WTC11 (cell line): ENCODE measurements around the gene TARDBP. TPM values are rescaled to one million over a fixed set of nuclear protein-coding genes. Genes with fewer than 3 reads are reported as not detected.

Experiments used
- ATAC-seq: fragments of 200-7000 bp; cut with Tn5 transposase; 2 replicates; pipeline ENCODE4 v1.10.0; 2021; ENCODE audit warnings: mild to moderate bottlenecking, moderate library complexity
- CTCF ChIA-PET: fragments of 300-600 bp; sonication (Branson Sonifier 250); formaldehyde crosslinking; loops from one replicate; lab custom pipeline; 2021; ENCODE audit warnings: antibody characterized with exemption; lab: Charles Lee
- POLR2A ChIA-PET: fragments of 350-600 bp; sonication (Branson Sonifier 250); formaldehyde crosslinking; loops from one replicate; lab custom pipeline; 2021; ENCODE audit warnings: antibody characterized with exemption; lab: Charles Lee
- DNase-seq: peaks from one replicate; pipeline ENCODE4 v3.0.0; 2021; ENCODE audit warnings: low spot score
- H3K27ac Mint-ChIP-seq: 2 replicates; pipeline ENCODE4 v1.8.0; 2021; ENCODE audit warnings: mixed read lengths
- H3K27me3 Mint-ChIP-seq: 2 replicates; pipeline ENCODE4 v1.8.0; 2021; ENCODE audit warnings: low read depth, mild to moderate bottlenecking, moderate library complexity, mixed read lengths
- H3K36me3 Mint-ChIP-seq: 2 replicates; pipeline ENCODE4 v1.8.0; 2021; ENCODE audit warnings: mixed read lengths
- H3K4me1 Mint-ChIP-seq: 2 replicates; pipeline ENCODE4 v1.8.0; 2022; ENCODE audit warnings: mixed read lengths
- H3K4me3 Mint-ChIP-seq: 2 replicates; pipeline ENCODE4 v1.8.0; 2021; ENCODE audit warnings: mild to moderate bottlenecking, moderate library complexity, mixed read lengths
- H3K9me3 Mint-ChIP-seq: 2 replicates; pipeline ENCODE4 v1.8.0; 2021; ENCODE audit warnings: mixed read lengths
- EMX1 ChIP-seq: fragments of 250-450 bp; sonication (Bioruptor Pico); IDR thresholded peaks from 2 replicates; pipeline ENCODE4 v1.8.0; 2021; ENCODE audit warnings: mild to moderate bottlenecking
- ESRRA ChIP-seq: sonication (generic); formaldehyde crosslinking; IDR thresholded peaks from 2 replicates; pipeline ENCODE4 v1.8.1; 2022; ENCODE audit warnings: mild to moderate bottlenecking, missing genetic modification reagents, borderline replicate concordance
- FOXJ3 ChIP-seq: sonication (generic); formaldehyde crosslinking; IDR thresholded peaks from 2 replicates; pipeline ENCODE4 v1.9.0; 2021; ENCODE audit warnings: missing genetic modification reagents, mild to moderate bottlenecking, borderline replicate concordance
- FOXK1 ChIP-seq: sonication (generic); formaldehyde crosslinking; IDR thresholded peaks from 2 replicates; pipeline ENCODE4 v1.8.0; 2022; ENCODE audit warnings: mild to moderate bottlenecking, moderate library complexity, missing genetic modification reagents
- GRHL2 ChIP-seq: fragments of 250-450 bp; sonication (Bioruptor Pico); IDR thresholded peaks from 2 replicates; pipeline ENCODE4 v1.8.0; 2022; ENCODE audit warnings: mild to moderate bottlenecking, moderate library complexity; ENCODE audit not compliant: insufficient replicate concordance, severe bottlenecking
- GTF2I ChIP-seq: fragments of 250-450 bp; sonication (Bioruptor Pico); conservative IDR thresholded peaks from 2 replicates; pipeline ENCODE4 v1.4.0; 2021; ENCODE audit warnings: mild to moderate bottlenecking
- HMGA2 ChIP-seq: fragments of 250-450 bp; sonication (Bioruptor Pico); IDR thresholded peaks from 2 replicates; pipeline ENCODE4 v1.4.0; 2021; ENCODE audit warnings: mild to moderate bottlenecking, moderate library complexity
- JUN ChIP-seq: sonication (generic); formaldehyde crosslinking; IDR thresholded peaks from 2 replicates; pipeline ENCODE4 v1.8.0; 2023; ENCODE audit warnings: mild to moderate bottlenecking, missing genetic modification reagents
- MLX ChIP-seq: sonication (generic); formaldehyde crosslinking; IDR thresholded peaks from 2 replicates; pipeline ENCODE4 v1.8.1; 2023; ENCODE audit warnings: mild to moderate bottlenecking, missing genetic modification reagents, moderate library complexity
- MYBL2 ChIP-seq: sonication (generic); formaldehyde crosslinking; IDR thresholded peaks from 2 replicates; pipeline ENCODE4 v1.8.1; 2023; ENCODE audit warnings: mild to moderate bottlenecking, moderate library complexity, missing genetic modification reagents
- NFATC4 ChIP-seq: fragments of 250-450 bp; sonication (Bioruptor Pico); IDR thresholded peaks from 2 replicates; pipeline ENCODE4 v1.9.0; 2021; ENCODE audit warnings: mild to moderate bottlenecking
- NR1H2 ChIP-seq: sonication (generic); formaldehyde crosslinking; IDR thresholded peaks from 2 replicates; pipeline ENCODE4 v1.9.0; 2021; ENCODE audit warnings: mild to moderate bottlenecking, moderate library complexity, missing genetic modification reagents
- NR3C1 ChIP-seq: sonication (generic); formaldehyde crosslinking; conservative IDR thresholded peaks from 2 replicates; pipeline ENCODE4 v1.8.1; 2023; ENCODE audit warnings: low read depth, mild to moderate bottlenecking, missing genetic modification reagents
- SMAD3 ChIP-seq: sonication (generic); formaldehyde crosslinking; IDR thresholded peaks from 2 replicates; pipeline ENCODE4 v1.8.0; 2022; ENCODE audit warnings: missing genetic modification reagents, mild to moderate bottlenecking, borderline replicate concordance
- TP53 ChIP-seq: sonication (generic); formaldehyde crosslinking; IDR thresholded peaks from 2 replicates; pipeline ENCODE4 v1.8.1; 2023; ENCODE audit warnings: mild to moderate bottlenecking, missing genetic modification reagents
- ZNF121 ChIP-seq: sonication (generic); formaldehyde crosslinking; IDR thresholded peaks from 2 replicates; pipeline ENCODE4 v1.8.0; 2023; ENCODE audit warnings: missing genetic modification reagents
- ZNF138 ChIP-seq: sonication (generic); formaldehyde crosslinking; conservative IDR thresholded peaks from 2 replicates; pipeline ENCODE4 v1.8.1; 2022; ENCODE audit warnings: mild to moderate bottlenecking, moderate library complexity, missing genetic modification reagents
- ZNF219 ChIP-seq: sonication (generic); formaldehyde crosslinking; IDR thresholded peaks from 2 replicates; pipeline ENCODE4 v1.8.0; 2023; ENCODE audit warnings: missing genetic modification reagents, mild to moderate bottlenecking, borderline replicate concordance
- ZNF232 ChIP-seq: sonication (generic); formaldehyde crosslinking; IDR thresholded peaks from 2 replicates; pipeline ENCODE4 v1.8.0; 2022; ENCODE audit warnings: mild to moderate bottlenecking, missing genetic modification reagents
- total RNA-seq: library from RNA; stranded (reverse); gene quantifications from 3 replicates; pipeline ENCODE4 v1.2.3, GENCODE V29; 2021
- TF ChIP-seq, protein P1 (sequence below): sonication (generic); formaldehyde crosslinking; conservative IDR thresholded peaks from 2 replicates; pipeline ENCODE4 v1.8.1; 2022; ENCODE audit warnings: mild to moderate bottlenecking, missing genetic modification reagents
- TF ChIP-seq, protein P2 (sequence below): fragments of 250-450 bp; sonication (Bioruptor Pico); IDR thresholded peaks from 2 replicates; pipeline ENCODE4 v1.9.0; 2021; ENCODE audit warnings: mild to moderate bottlenecking
- TF ChIP-seq, protein P3 (sequence below): fragments of 250-450 bp; sonication (Bioruptor Pico); IDR thresholded peaks from 2 replicates; pipeline ENCODE4 v2.1.2; 2022; ENCODE audit warnings: mild to moderate bottlenecking, moderate library complexity
- TF ChIP-seq, protein P4 (sequence below): sonication (generic); formaldehyde crosslinking; IDR thresholded peaks from 2 replicates; pipeline ENCODE4 v1.8.1; 2023; ENCODE audit warnings: mild to moderate bottlenecking, missing genetic modification reagents
- TF ChIP-seq, protein P5 (sequence below): sonication (generic); formaldehyde crosslinking; IDR thresholded peaks from 2 replicates; pipeline ENCODE4 v1.8.1; 2022; ENCODE audit warnings: low read depth, mild to moderate bottlenecking, moderate library complexity, missing genetic modification reagents, borderline replicate concordance

TARDBP gene
- total RNA-seq, 1 experiment from 2014 or later: 228 TPM

DNA sequence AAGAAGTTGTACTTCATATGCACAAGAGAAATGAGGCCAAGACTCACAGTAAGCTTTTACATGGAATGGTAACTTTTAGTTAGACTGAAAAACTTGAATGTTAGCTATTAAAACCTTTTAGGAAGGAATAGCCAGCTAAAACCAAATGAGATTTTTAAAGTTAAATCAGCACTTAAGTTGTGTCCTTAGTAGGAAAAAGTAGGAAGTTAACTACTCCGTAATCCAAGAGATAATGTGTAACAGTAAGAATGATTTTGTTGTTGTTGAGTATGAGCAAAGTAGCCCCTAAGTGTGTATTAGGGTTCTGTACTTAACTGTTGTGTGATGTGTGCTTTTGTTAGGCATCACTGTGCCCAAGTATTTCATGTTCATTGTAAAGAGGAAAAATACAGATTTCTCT is 13.2 kb downstream of the TARDBP start:
- Mint-ChIP-seq H3K4me3 (no peak overlapping the region), H3K4me1 (peaks cover 11% of the 10 kb centered on the region; the same call in 1 of the 2 replicates), H3K27me3 (no peaks in the 10 kb centered on the region), H3K9me3 (no peaks in the 10 kb centered on the region)
- POLR2A ChIA-PET: no interaction called here
- CTCF ChIA-PET: no interaction called here
- TF ChIP-seq FOXK1 (CRISPR knock-in tag) (no peak), ZNF121 (CRISPR knock-in tag) (no peak), ESRRA (CRISPR knock-in tag) (no peak), TP53 (no peak)
- TF ChIP-seq, all 79 proteins: peak for 0
- DNase-seq: no peak
- ATAC-seq: no peak
- Mint-ChIP-seq H3K27ac (peak overlapping the region; percentile 72), H3K36me3 (peaks cover 62% of the 10 kb centered on the region)

- TF ChIP-seq HMGA2 (CRISPR knock-in tag) (no peak), NR3C1 (CRISPR knock-in tag) (no peak), NR1H2 (CRISPR knock-in tag) (no peak), MYBL2 (CRISPR knock-in tag) (no peak)
- TF ChIP-seq, protein P1, sequence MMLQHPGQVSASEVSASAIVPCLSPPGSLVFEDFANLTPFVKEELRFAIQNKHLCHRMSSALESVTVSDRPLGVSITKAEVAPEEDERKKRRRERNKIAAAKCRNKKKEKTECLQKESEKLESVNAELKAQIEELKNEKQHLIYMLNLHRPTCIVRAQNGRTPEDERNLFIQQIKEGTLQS (CRISPR knock-in tag): no peak
- TF ChIP-seq, protein P2, sequence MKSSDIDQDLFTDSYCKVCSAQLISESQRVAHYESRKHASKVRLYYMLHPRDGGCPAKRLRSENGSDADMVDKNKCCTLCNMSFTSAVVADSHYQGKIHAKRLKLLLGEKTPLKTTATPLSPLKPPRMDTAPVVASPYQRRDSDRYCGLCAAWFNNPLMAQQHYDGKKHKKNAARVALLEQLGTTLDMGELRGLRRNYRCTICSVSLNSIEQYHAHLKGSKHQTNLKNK: no peak
- TF ChIP-seq, protein P3, sequence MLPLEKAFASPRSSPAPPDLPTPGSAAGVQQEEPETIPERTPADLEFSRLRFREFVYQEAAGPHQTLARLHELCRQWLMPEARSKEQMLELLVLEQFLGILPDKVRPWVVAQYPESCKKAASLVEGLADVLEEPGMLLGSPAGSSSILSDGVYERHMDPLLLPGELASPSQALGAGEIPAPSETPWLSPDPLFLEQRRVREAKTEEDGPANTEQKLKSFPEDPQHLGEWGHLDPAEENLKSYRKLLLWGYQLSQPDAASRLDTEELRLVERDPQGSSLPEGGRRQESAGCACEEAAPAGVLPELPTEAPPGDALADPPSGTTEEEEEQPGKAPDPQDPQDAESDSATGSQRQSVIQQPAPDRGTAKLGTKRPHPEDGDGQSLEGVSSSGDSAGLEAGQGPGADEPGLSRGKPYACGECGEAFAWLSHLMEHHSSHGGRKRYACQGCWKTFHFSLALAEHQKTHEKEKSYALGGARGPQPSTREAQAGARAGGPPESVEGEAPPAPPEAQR (CRISPR knock-in tag): no peak
- TF ChIP-seq, all 79 proteins: peak for 0
- Mint-ChIP-seq H3K27me3 (no peaks in the 10 kb centered on the region), H3K9me3 (no peaks in the 10 kb centered on the region), H3K4me1 (peaks cover 15% of the 10 kb centered on the region; the same call in 1 of the 2 replicates), H3K36me3 (peaks cover 58% of the 10 kb centered on the region), H3K4me3 (no peak overlapping the region), H3K27ac (peak overlapping the region; percentile 72)
- ATAC-seq (no peak), DNase-seq (no peak)
- POLR2A ChIA-PET: no interaction called here
- CTCF ChIA-PET: no interaction called here
These were observed 13.6 kb downstream of the TARDBP start for GRCh38 chr1:11026052-11026451.

GRCh38 chr1:11026903-11027302 is 14.4 kb downstream of the TARDBP start:
- no peak for TF ChIP-seq MLX (CRISPR knock-in tag)
- TF ChIP-seq SMAD3 (CRISPR knock-in tag): no peak
- no peak for TF ChIP-seq ZNF138
- TF ChIP-seq GTF2I (CRISPR knock-in tag): no peak
- no peak for TF ChIP-seq ZNF232 (CRISPR knock-in tag)
- no peak for TF ChIP-seq FOXJ3 (CRISPR knock-in tag)
- TF ChIP-seq NR3C1 (CRISPR knock-in tag): no peak
- TF ChIP-seq ZNF219 (CRISPR knock-in tag): no peak
- TF ChIP-seq JUN: no peak
- TF ChIP-seq GRHL2 (CRISPR knock-in tag): no peak
- no peak for TF ChIP-seq NFATC4 (CRISPR knock-in tag)
- TF ChIP-seq EMX1 (CRISPR knock-in tag): no peak
- TF ChIP-seq, protein P4, sequence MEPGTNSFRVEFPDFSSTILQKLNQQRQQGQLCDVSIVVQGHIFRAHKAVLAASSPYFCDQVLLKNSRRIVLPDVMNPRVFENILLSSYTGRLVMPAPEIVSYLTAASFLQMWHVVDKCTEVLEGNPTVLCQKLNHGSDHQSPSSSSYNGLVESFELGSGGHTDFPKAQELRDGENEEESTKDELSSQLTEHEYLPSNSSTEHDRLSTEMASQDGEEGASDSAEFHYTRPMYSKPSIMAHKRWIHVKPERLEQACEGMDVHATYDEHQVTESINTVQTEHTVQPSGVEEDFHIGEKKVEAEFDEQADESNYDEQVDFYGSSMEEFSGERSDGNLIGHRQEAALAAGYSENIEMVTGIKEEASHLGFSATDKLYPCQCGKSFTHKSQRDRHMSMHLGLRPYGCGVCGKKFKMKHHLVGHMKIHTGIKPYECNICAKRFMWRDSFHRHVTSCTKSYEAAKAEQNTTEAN (CRISPR knock-in tag): no peak
- TF ChIP-seq FOXK1 (CRISPR knock-in tag): no peak
- TF ChIP-seq, protein P5, sequence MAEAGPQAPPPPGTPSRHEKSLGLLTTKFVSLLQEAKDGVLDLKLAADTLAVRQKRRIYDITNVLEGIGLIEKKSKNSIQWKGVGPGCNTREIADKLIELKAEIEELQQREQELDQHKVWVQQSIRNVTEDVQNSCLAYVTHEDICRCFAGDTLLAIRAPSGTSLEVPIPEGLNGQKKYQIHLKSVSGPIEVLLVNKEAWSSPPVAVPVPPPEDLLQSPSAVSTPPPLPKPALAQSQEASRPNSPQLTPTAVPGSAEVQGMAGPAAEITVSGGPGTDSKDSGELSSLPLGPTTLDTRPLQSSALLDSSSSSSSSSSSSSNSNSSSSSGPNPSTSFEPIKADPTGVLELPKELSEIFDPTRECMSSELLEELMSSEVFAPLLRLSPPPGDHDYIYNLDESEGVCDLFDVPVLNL (CRISPR knock-in tag): no peak
- no peaks in the 10 kb centered on the region for H3K27me3 Mint-ChIP-seq
- peak overlapping the region; percentile 72 for H3K27ac Mint-ChIP-seq
- no peaks in the 10 kb centered on the region for H3K9me3 Mint-ChIP-seq
- peaks cover 15% of the 10 kb centered on the region; the same call in 1 of the 2 replicates for H3K4me1 Mint-ChIP-seq
- H3K36me3 Mint-ChIP-seq: peaks cover 50% of the 10 kb centered on the region
- ATAC-seq: no peak
- no peak overlapping the region for H3K4me3 Mint-ChIP-seq
- ChIA-PET CTCF (interaction anchor here (3.7 kb wide), 1 partner anchor 11 kb away, joined by 14 read pairs; no protein-coding TSS in a partner anchor), POLR2A (no interaction called here)
- DNase-seq: no peak
